IPS DF 4.7 (cell line): ENCODE results near the gene MOB3A.
"Not testable (repeated sequence)": the region's sequence is repeated elsewhere in the genome, so short reads cannot be mapped to it uniquely, and the experiment has no call there.

ENCODE experiments used
- DNase-seq: peaks from one replicate; pipeline ENCODE4 v3.0.0-alpha.2; 2013; ENCODE audit warnings: low spot score; ENCODE audit errors: extremely low read depth

Gene MOB3A

DNA sequence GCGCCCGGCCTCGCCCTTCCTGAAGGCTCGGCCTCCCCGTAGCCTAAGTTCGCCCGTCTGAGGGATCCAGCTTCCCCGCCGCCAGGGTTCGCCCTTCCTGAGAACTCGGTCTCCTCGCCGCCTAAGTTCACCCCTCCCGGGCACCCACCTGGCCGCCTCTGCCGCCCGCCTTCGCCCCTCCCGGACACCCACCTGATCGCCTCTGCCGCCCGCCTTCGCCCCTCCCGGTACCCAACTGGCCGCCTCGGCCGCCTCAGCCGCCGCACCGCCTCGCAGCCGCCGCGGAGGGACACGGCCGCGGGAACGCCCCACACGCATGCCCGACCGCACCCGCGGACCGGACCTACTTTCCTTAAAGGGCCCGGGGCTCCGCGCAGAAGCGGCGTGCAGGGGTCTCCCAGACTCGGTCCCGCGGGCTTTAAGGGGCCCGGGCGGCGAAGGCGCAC, at the start of gene MOB3A:
Gene MOB3A, minus strand, starts transcription at position 293 of the 446 bp plus-strand sequence. CDS start 17,766 bp downstream, outside the sequence.
- peak; percentile 25 for DNase-seq

DNA sequence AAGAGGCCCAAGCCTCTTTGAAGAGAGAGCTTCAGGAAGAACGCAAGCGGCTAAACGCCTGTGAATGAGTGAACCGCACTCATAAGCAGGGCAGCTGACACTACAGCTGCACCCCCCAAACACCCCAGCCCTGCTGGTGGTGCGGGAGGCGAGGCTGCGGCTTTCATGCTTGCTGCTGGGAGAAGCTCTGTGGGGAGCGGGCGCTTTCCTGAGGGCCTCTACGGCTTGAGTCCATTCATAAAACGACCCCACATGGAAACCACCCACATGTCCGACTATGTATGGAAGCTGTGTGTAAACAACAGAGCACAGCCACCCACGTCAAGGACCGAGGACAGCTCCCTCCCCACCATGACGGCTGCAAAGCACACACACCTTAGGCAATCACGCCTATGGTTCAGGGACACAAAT, 49.7 kb upstream of the MOB3A start:
- DNase-seq, result no peak

DNA sequence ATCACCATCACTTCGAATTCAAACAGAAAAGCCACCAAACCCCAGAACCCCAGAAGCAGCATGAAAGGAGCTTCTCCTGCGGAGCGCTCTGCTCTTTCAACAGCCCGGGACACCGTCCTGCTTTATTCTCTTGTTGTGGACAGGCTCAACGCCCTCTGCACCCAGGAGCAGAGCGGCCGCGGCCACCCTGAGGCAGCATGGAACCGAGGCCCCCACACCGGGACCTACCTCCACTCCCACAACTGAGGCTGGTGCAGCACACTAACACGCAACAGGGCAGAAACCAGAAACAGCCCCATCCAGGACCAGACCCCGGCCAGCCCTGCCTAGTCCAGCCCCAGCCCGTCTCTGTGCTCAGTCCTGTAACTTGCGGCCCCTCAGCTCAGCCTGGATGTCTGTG, 48.1 kb upstream of the MOB3A start:
- DNase-seq, result no peak

DNA sequence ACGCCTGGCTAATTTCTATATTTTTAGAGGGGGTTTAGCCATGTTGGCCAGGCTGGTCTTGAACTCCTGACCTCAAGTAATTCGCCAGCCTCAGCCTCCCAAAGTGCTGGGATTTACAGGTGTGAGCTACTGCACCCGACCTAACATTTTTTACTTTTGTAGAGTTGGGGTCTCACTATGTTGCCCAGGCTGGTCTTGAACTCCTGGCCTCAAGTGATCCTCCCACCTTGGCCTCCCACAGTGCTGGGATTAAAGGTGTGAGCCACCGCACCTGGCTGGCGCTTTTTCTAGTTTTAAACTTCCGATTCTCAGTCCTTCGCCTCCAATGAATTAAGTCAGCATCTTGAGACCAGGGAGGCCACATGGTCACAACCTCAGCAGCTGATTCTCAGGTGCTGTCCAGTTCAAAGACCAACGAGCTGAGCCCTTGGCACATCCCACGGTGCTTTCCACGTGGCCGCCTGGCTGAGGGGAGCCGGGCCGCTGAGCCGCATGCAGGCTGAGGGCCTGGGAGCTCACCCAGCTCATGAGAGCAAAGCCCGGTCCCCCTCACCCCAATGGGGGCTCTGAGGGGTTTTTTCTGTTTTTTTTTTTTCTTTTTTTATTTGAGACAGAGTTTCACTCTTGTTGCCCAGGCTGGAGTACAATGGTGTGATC, 46.2 kb upstream of the MOB3A start:
- DNase-seq, result no peak

DNA sequence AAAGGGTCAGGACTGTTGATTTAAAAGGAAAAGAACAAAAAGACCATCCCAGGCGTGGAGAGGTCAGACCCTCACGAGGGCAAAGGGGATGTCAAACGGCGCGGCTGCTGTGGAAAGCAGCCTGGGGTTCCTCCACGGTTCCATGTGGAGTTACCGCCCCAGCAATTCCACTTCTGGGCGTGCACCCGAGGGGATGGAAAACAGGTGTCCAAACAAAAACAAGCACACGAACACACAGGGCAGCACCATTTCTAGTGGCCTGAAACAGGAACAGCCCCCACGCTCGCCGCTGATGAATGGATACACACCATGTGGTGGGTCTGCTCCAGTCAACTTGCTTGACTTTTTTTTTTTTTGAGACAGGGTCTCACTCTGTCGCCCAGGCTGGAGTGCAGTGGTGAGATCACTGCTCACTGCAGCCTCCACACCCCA, 44.0 kb upstream of the MOB3A start:
- no peak for DNase-seq

DNA sequence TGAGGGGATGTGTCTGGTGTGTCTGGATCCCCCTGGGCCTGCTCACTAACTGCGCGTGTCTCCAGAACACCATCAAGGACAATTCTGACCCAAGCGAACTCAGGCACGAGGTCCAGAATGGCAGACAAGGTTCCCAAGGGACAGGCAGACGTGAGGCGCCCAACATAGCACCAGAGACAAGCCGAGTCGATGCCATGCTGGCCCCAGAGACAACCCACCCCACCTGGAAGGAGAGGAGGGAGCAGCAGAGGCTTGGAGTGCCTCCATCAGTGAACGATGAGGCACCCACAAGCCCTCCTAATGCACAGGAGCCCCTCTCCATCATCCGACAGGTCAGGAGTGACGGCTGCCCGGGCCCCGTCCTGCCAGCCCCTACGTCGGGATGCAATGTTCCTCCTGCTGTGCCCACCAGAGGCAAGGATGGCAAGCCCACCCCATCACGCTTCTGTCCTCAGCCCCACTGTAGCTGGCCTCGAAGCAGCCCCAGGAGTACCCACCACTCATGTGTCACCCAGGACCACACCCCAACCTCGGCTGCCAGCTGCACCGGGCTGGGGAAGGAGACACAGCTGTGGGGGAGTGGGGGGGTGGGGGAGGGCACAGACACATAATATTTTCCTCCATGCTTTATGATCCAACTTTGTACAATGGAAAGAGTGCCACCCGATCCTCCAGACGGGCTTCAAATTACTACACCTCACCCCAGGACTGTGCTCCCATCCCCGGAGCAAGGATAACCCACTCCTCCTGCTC, 43.4 kb upstream of the MOB3A start:
- no peak for DNase-seq

DNA sequence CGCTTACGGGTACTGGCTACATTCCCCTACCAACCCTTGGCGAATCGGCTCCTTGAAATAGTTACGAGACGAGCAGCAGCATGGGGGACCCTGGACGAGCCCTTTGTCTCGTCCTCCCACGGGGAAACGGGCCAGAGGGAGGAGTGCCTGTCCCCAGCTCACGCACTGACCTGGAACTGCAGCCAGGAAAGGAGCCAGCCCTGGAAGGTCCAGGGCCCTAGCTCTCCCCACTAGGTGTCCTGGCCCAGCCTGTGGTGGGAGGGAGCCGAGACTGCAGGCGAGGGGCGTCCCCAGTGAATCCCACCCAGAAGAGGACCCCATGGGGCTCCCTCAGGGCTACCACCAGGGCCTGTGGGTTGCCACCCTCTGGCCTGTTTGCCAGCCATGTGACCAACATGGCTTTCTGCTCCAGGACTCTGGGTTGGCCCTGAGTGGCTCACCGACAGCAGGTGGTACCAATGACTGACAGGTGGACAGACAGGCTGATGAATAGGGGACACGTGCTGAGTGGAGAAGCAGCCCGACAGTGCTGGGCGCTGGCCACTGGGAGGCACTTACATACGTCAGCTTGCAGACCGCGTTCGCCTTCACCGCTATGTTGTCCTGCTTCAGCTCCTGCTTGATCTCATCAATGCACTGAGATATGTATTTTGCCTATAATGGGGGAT, 42.1 kb upstream of the MOB3A start:
- no peak for DNase-seq

DNA sequence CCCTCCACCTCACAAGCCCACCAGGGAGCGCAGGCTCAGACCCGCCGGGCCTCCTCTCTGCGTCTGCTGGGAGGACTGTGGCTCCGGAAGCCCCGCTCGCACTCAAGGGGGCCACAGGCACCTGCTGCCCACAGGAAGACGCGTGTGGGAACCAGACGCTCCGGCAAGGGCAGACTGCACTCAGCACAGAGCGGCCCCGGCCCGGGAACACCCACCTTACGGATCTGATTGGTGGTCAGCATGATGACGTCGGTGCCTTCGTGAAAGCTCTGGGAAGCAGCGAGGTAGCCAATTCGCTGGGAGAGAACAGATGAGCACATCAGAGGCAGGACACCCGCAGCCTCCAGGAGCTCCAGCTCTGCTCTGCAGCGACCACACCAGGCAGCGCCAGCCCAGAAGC, 40.7 kb upstream of the MOB3A start:
- no peak for DNase-seq

DNA sequence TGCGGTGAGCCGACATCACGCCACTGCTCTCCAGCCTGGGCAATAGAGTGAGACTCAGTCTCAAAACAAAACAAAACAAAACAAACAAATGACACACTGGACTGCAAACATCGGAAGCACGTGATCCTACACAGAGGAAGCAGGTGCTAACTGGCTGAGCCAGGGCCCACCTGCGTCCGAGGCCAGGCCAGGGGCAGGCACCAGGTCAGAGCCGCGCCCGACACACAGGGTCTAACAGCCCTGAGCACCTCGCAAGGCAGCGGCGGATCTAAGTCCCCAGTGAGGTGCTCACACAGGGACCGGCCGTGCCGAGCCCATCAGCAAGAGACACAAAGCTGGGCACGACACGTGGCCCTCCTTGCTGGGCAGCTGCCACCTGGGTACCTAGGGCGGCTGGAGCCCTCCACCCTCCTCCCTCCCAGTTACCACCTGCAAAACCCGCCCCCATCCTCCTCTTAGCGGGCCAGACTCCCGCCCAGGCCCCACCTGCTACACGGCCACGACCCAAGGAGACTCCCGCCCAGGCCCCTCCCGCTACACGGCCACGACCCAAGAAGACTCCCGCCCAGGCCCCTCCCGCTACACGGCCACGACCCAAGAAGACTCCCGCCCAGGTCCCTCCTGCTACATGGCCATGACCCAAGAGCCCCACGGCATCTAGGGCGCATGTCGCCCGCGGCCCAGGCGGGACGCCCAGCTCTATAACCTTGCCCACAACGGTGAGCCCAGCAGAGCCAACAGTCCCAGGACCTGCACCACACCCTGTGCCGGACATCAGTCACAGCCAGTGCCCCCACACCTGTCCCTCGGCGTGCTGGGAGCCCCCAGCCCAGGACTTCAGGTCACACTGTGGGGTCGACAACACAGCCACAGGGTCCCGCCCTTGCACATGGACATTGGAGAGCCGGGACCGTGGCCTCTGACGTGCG, 39.6 kb upstream of the MOB3A start:
- DNase-seq, result no peak

DNA sequence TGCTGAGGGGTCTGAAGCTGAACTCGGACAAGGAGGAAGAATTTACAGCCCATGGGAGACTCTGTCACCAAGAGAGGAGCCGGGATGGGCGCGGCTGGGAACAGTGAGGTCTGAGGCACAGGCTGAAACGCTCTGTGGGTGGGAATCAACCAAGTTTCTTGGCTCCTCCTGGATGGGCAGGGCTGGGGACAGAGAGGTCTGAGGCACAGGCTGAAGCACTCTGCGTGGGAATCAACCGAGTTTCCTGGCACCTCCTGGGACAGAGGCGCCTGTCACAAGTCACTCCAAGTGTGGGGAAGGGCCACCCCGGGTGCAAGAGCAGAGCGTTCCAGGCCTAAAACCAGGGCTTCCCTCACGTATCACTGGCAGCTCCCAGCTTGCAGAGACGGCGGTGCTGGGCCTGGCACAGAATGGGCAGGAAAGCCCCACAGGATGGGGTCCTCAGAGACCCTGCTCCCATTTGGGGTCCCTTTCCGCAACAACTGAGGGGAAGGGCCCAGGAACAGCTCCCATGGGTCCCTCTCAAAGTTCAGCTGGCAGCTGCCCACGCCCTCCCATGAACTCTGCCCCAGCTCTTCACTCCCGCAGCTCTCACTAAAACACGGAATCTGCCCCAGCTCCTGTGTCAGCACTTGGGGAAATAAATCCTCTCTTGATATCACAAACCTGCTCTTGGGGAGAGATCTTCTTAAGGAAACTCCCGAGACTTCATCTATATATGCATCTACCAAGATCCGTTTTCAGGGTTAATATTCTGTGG, 36.8 kb upstream of the MOB3A start:
- DNase-seq, result no peak

DNA sequence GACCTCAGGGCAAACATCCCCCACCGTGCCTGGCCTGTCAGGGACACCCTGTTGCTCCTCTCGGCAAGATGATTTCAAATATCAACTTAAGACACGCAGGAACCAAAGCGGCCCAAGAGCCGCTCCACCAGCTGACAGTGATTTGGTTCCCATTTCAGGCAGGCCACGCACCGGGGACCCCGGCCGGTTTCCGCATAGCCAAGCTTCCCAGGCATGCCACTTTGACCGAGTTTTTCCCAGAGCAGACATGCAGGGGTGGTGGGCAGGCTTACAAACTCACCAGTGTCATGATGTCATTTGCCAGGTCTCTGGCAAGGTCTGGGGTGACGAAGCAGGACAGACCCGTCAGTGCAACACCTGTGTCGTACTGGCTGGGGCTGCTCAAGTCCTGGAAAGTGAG, 36.1 kb upstream of the MOB3A start:
- DNase-seq, result no peak

DNA sequence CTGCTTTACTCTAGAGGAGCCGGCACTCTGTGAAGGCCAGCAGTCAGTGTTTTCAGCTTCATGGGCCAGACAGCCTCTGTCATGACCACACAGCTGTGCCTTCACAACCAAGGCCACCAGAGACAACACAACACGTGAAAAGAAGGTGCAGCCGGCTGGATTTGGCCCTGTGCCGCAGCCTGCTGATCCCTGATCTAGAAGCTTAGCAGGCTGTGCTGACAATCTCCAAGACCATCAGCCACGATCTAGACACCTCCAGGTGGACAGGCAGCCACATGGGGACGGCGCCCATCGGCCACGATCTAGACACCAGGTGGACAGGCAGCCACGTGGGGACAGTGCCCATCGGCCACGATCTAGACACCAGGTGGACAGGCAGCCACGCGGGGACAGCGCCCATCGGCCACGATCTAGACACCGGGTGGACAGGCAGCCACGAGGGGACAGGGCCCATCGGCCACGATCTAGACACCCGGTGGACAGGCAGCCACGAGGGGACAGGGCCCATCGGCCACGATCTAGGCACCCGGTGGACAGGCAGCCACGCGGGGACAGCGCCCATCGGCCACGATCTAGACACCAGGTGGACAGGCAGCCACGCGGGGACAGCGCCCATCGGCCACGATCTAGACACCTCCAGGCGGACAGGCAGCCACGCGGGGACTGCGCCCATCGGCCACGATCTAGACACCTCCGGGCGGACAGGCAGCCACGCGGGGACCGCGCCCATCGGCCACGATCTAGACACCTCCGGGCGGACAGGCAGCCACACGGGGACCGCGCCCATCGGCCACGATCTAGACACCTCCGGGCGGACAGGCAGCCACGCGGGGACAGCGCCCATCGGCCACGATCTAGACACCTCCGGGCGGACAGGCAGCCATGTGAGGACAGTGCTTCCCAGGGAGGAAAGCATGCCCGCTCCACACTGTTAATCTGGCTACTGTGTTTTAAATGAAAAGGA, 35.2 kb upstream of the MOB3A start:
- DNase-seq, result not testable (repeated sequence)

DNA sequence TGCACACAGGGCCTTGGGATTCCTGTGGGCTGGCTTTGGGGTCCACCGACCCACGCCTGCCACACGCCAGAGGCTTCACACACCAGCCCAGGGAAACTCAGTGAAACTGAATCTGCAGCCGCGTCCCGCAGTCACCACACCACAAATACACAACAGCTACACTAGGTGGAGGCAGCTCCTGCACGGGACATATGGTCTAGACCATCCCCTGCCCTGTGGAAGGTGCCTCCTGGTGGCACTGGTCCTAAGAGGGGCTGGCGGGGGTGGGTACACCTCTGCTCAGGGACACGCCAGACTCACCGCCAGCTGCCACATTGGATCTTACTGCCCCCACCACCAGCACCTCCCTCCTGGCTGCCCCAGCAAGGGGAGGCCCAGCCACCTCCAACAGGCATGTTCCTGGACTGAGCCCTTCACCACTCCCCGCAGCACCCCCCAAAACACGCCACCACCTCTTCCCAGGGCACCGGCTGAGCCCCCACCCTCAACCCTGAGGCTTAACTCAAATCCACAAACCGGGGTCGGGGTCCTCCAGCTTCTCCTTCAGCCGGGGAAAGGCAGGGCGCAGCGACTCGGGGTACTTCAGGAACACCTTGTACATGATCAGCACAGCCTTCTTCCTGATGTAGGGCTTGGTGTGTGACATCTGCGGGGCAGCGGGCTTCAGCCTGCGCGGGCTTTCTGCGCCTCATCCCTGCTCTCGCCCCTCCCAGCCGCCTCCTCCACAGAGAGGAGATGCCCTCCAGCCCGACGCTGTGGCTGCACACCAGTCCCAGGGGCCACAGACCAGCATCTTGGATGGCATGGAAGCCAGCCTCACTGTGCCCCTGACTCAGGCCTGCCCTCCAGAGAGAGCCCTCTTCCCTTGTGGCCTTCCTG, 34.0 kb upstream of the MOB3A start:
- no peak for DNase-seq

DNA sequence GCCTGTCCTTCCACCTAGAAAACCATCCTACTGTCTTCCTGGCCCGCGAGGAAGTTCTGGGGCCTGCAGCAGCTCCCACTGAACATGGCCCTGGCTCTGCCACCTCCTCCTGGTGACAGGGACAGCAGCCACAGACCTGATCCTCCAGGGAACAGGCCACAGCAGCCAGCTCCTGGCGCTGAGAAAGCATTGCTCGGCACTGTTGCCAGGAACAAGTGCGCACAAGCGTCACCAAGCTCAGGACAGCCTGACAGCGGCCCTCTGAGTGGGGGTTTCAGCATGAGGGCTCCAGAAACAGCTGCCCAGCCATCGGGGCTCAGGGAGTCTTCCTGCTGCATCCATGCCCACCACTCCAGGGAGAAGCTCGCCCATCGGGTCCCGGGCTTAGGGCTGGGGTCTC, 33.4 kb upstream of the MOB3A start:
- DNase-seq, result no peak

DNA sequence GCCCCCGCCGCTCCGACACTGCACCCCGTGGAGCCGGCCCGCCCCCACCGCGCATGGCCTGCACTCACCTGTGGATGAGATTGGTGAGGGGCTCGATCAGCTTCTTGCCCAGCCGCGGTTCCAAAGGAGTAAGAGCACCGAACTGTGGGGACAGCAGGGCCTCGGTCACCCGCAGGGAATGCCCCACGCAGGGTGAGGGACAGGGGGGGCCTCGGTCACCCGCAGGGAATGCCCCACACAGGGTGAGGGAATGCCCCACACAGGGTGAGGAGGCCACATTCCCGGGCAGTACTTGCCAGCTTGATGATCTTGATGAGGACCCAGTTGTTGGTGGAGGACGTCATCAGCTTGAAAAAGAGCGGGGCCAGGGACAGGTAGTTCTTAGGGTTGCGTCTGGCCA, 32.9 kb upstream of the MOB3A start:
- DNase-seq, result no peak

DNA sequence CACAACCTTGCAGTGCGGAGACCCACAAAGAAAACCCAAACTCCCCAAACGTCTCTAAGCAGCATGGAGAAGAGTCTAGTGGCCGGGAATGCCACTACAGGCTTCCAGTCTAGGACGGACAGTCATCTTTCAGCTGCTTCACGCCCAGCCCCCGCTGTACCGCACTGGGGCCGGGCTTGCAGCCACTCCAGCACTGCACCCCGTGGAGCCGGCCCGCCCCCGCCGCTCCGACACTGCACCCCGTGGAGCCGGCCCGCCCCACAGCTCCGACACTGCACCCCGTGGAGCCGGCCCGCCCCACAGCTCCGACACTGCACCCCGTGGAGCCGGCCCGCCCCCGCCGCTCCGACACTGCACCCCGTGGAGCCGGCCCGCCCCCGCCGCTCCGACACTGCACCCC, 32.1 kb upstream of the MOB3A start:
- not testable (repeated sequence) for DNase-seq

DNA sequence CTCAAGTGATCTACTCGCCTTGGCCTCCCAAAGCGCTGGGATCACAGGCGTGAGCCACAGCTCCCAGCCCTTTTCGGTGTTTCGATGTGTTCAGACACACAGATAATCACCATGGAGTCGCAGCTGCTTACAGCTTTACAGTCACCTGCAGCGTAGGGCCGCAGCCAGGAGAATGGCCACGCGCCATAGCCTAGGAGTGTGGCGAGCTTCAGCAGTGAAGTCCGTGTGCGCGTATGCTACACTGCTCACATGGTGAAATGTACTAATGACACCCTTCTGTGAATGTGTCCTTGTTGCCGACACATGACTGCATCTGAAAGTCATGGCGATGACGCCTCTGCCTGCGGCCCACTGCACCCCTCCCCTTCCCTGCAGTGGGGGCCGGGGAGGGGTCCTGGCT, 31.6 kb upstream of the MOB3A start:
- DNase-seq, result no peak

DNA sequence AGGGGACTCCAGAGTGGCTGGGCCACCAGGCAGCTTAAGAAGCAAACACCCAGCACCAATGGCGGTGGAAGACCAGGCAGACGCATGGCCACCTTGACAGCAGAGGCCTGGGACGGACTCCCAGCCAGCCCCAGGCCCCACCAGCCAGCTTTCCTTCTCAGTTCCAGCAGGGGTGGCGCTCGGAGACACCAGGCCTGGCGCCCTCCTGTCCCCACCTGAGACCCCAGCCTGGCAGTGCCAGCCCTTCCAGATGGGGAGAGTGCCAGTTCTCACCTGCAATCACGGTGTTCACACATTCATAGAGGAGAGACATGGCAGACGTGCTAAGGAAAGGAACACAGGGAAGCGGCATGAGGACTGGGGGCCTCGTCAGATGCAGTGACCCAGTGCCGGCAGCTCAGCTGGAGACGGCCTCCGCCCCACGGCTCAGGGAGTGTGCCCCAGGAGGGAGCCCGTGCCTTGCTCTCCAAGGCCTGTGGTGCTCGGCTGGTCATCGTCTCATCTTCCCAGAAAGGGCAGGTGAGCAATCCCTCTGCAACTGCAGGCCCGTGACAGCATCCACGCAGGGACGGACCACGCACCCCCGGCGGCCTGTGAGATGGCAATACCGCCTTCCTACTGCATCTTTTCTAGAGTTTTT, 30.9 kb upstream of the MOB3A start:
- DNase-seq, result no peak
